Measurements from ENCODE around the gene MYRF.

Gene MYRF

GRCh38 chr11:61775606-61776554, 23.4 kb downstream of the MYRF start:
- DNase-seq (ENCODE audit: insufficient read length, low spot score): no peak
- FAIRE-seq: no peak
- TF ChIP-seq CTCF (IDR thresholded peaks at IDR 0.05; ENCODE audit: insufficient read depth, missing control alignments): no peak

GRCh38 chr11:61776561-61777075, 24.2 kb downstream of the MYRF start:
- TF ChIP-seq CTCF (IDR thresholded peaks at IDR 0.05; ENCODE audit: insufficient read depth, missing control alignments): peak; percentile 64
- DNase-seq (ENCODE audit: insufficient read length, low spot score) (peak; percentile 95), FAIRE-seq (no peak)

- DNase-seq (ENCODE audit: insufficient read length, low spot score): no peak
- no peak for TF ChIP-seq CTCF (IDR thresholded peaks at IDR 0.05; ENCODE audit: insufficient read depth, missing control alignments)
- FAIRE-seq: no peak
Observed at GRCh38 chr11:61777234-61778090, 25.0 kb downstream of the MYRF start.

GRCh38 chr11:61778357-61778886, 26.0 kb downstream of the MYRF start:
- no peak for FAIRE-seq
- no peak for DNase-seq (ENCODE audit: insufficient read length, low spot score)
- no peak for TF ChIP-seq CTCF (IDR thresholded peaks at IDR 0.05; ENCODE audit: insufficient read depth, missing control alignments)

- FAIRE-seq: no peak
- TF ChIP-seq CTCF (IDR thresholded peaks at IDR 0.05; ENCODE audit: insufficient read depth, missing control alignments): no peak
- DNase-seq (ENCODE audit: insufficient read length, low spot score): no peak
Observed at GRCh38 chr11:61778920-61779650, 26.6 kb downstream of the MYRF start.

- FAIRE-seq (no peak), DNase-seq (ENCODE audit: insufficient read length, low spot score) (no peak)
- TF ChIP-seq CTCF (IDR thresholded peaks at IDR 0.05; ENCODE audit: insufficient read depth, missing control alignments): no peak
Observed at GRCh38 chr11:61779666-61780525, 27.5 kb downstream of the MYRF start.

All from D721Med (cell line).